B cell (primary cell): ENCODE measurements around the gene GALNT7. TPM values are rescaled to one million over a fixed set of nuclear protein-coding genes. Genes with fewer than 3 reads are reported as not detected.

Source experiments
- ATAC-seq: fragments of 200-7000 bp; cut with Tn5 transposase; one replicate; pipeline ENCODE4 v1.10.0; 2021; ENCODE audit warnings: low read depth, mild to moderate bottlenecking, moderate number of reproducible peaks, moderate library complexity
- CTCF ChIA-PET: fragments of 350-600 bp; sonication (Branson Sonifier 250); formaldehyde crosslinking; loops from one replicate; lab custom pipeline; 2021; ENCODE audit warnings: antibody characterized with exemption, inconsistent platforms; lab: Charles Lee
- POLR2A ChIA-PET: fragments of 350-600 bp; sonication (Branson Sonifier 250); formaldehyde crosslinking; loops from one replicate; lab custom pipeline; 2021; ENCODE audit warnings: antibody characterized with exemption; lab: Charles Lee
- DNase-seq: peaks from one replicate; pipeline ENCODE4 v3.0.0; 2013
- H2AFZ ChIP-seq: 2 replicates; pipeline ENCODE4 v1.6.1; 2012; ENCODE audit warnings: mild to moderate bottlenecking, low read depth, low read length; ENCODE audit not compliant: insufficient read depth, poor library complexity, severe bottlenecking
- H3K27ac ChIP-seq, 2 donors: 1 replicate in 1 of 2; 2 replicates in 1 of 2; pipeline ENCODE4 v1.5.1; 2012 to 2013; ENCODE audit warnings: low read length in 2 of 2, mild to moderate bottlenecking in 2 of 2, moderate library complexity in 1 of 2
- H3K27me3 ChIP-seq, 4 experiments: fragments of 200-600 bp in 1 of 4; sonication (generic) in 1 of 4; replicated peaks in 1 of 4; 1 replicate in 2 of 4; 2 replicates in 2 of 4; pipeline versions ENCODE4 v1.6.1 to v1.7.0; 2013 to 2016; ENCODE audit warnings: low read length in 3 of 4, mild to moderate bottlenecking in 2 of 4, mixed read lengths in 1 of 4, moderate library complexity in 1 of 4; ENCODE audit not compliant: insufficient read depth in 4 of 4, control insufficient read depth in 3 of 4; ENCODE audit errors: control extremely low read depth in 1 of 4
- H3K36me3 ChIP-seq, 2 experiments: replicated peaks in 1 of 2; 1 replicate in 1 of 2; 2 replicates in 1 of 2; pipeline versions ENCODE4 v1.6.1 to v1.7.1; 2013; ENCODE audit warnings: low read length in 1 of 2; ENCODE audit not compliant: insufficient read depth in 2 of 2, control insufficient read depth in 1 of 2; ENCODE audit errors: control extremely low read depth in 1 of 2, extremely low read depth in 1 of 2
- H3K4me1 ChIP-seq, 2 donors: fragments of 200-600 bp in 1 of 2; sonication (generic) in 1 of 2; 1 replicate in 1 of 2; 2 replicates in 1 of 2; pipeline versions ENCODE4 v1.5.1 to v1.6.1; 2013 to 2017; ENCODE audit warnings: low read length in 2 of 2; ENCODE audit not compliant: control insufficient read depth in 2 of 2, insufficient read depth in 2 of 2
- H3K4me2 ChIP-seq: replicated peaks from 2 replicates; pipeline ENCODE3; 2012; ENCODE audit warnings: mild to moderate bottlenecking, low read depth, low read length; ENCODE audit not compliant: poor library complexity, severe bottlenecking
- H3K4me3 ChIP-seq, 5 experiments: fragments of 200-600 bp in 1 of 5; sonication (generic) in 1 of 5; 1 replicate in 3 of 5; 2 replicates in 2 of 5; pipeline versions ENCODE4 v1.5.1 to v1.7.0; 2011 to 2016; ENCODE audit warnings: low read length in 4 of 5, mild to moderate bottlenecking in 4 of 5, low read depth in 2 of 5, control low read depth in 1 of 5, moderate library complexity in 1 of 5; ENCODE audit not compliant: insufficient read depth in 1 of 5; ENCODE audit errors: control extremely low read depth in 1 of 5, extremely low read depth in 1 of 5
- H3K79me2 ChIP-seq: fragments of 200-600 bp; sonication (generic); one replicate; pipeline ENCODE4 v1.6.0; 2016; ENCODE audit warnings: low read length; ENCODE audit not compliant: control insufficient read depth, insufficient read depth
- H3K9ac ChIP-seq: fragments of 200-600 bp; sonication (generic); 2 replicates; pipeline ENCODE4 v1.6.1; 2017; ENCODE audit warnings: mild to moderate bottlenecking, low read length, moderate library complexity
- H3K9me3 ChIP-seq, 3 donors: one replicate each; pipeline versions ENCODE4 v1.6.1 to v1.7.1; 2013; ENCODE audit warnings: low read length in 2 of 3; ENCODE audit not compliant: control insufficient read depth in 2 of 3, insufficient read depth in 1 of 3; ENCODE audit errors: control extremely low read depth in 1 of 3
- H4K20me1 ChIP-seq: 2 replicates; pipeline ENCODE4 v1.6.0; 2012; ENCODE audit warnings: mild to moderate bottlenecking, low read length; ENCODE audit not compliant: insufficient read depth, control insufficient read depth, poor library complexity, severe bottlenecking
- H3K27ac Mint-ChIP-seq: one replicate; pipeline ENCODE4 v1.8.0; 2021; ENCODE audit warnings: mixed read lengths
- H3K27me3 Mint-ChIP-seq: one replicate; pipeline ENCODE4 v1.8.0; 2021; ENCODE audit warnings: mixed read lengths
- H3K4me1 Mint-ChIP-seq: one replicate; pipeline ENCODE4 v1.8.0; 2021; ENCODE audit warnings: mixed read lengths
- H3K4me3 Mint-ChIP-seq: one replicate; pipeline ENCODE4 v1.8.0; 2021; ENCODE audit warnings: mixed read lengths
- H3K9me3 Mint-ChIP-seq: one replicate; pipeline ENCODE4 v1.8.0; 2022; ENCODE audit warnings: mixed read lengths; ENCODE audit not compliant: insufficient read depth
- CTCF ChIP-seq: fragments of 200-600 bp; IDR thresholded peaks from one replicate; pipeline ENCODE4 v1.8.0; 2022; ENCODE audit warnings: antibody characterized with exemption, mild to moderate bottlenecking
- EZH2 ChIP-seq: IDR thresholded peaks from 2 replicates; pipeline ENCODE4 v1.6.1; 2012; ENCODE audit warnings: borderline replicate concordance, low read depth, mild to moderate bottlenecking, moderate library complexity, low read length; ENCODE audit not compliant: insufficient read depth, poor library complexity, severe bottlenecking
- WGBS: methylation state at CpG from one replicate; pipeline ENCODE4 v1.1.5; 2013; ENCODE audit warnings: missing lambda C conversion rate; ENCODE audit not compliant: insufficient coverage; 5-methylcytosine and 5-hydroxymethylcytosine counted together
- intact Hi-C: fragments of 100-400 bp; cut with micrococcal nuclease; formaldehyde crosslinking; loops from one replicate; pipeline ENCODE4 v1.10.0; 2022
- polyA plus RNA-seq: library from polyadenylated mRNA; depleted of rRNA; stranded (reverse); fragments of >200 nt; gene quantifications from 2 replicates; pipeline ENCODE4 v1.2.3, GENCODE V29; 2012
- total RNA-seq, 2 donors: library from RNA; stranded (reverse); fragments of 120-200 nt in 1 of 2; gene quantifications; 1 replicate in 1 of 2; 2 replicates in 1 of 2; pipeline versions ENCODE4 v1.2.3 to v1.2.4, GENCODE V29; 2013 to 2022

The GALNT7 gene
- total and polyA plus RNA-seq, 2 donors (not counting 1 experiment from before 2014, with no cell fraction given): 5.8 to 23.7 TPM

GRCh38 chr4:173160871-173161270 is 7.7 kb upstream of the GALNT7 start:
- Histone ChIP-seq H3K9me3 (no peaks in the 10 kb centered on the region), H4K20me1 (no peaks in the 10 kb centered on the region), H3K4me2 (no peak overlapping the region), H3K27ac (no peak overlapping the region), H3K79me2 (no peaks in the 10 kb centered on the region), H3K27me3 (no peaks in the 10 kb centered on the region), H3K36me3 (peaks cover 0 to 2% of the 10 kb centered on the region in 2 experiments), H3K9ac (no peak overlapping the region), H3K4me1 (no peaks in the 10 kb centered on the region), H3K4me3 (no peak overlapping the region), H2AFZ (no peak overlapping the region)
- TF ChIP-seq EZH2 (no peak), CTCF (no peak)
- H3K9me3 Mint-ChIP-seq: no peaks in the 10 kb centered on the region
- POLR2A ChIA-PET: no interaction called here
- H3K27ac Mint-ChIP-seq: no peak overlapping the region
- intact Hi-C loops: no loop called here
- H3K4me3 Mint-ChIP-seq: no peak overlapping the region
- CTCF ChIA-PET: no interaction called here
- WGBS: 100% methylated on average over 1 of the region's 2 CpGs
- H3K27me3 Mint-ChIP-seq: no peaks in the 10 kb centered on the region
- ATAC-seq (no peak), DNase-seq (no peak)
- H3K4me1 Mint-ChIP-seq: no peaks in the 10 kb centered on the region

DNA sequence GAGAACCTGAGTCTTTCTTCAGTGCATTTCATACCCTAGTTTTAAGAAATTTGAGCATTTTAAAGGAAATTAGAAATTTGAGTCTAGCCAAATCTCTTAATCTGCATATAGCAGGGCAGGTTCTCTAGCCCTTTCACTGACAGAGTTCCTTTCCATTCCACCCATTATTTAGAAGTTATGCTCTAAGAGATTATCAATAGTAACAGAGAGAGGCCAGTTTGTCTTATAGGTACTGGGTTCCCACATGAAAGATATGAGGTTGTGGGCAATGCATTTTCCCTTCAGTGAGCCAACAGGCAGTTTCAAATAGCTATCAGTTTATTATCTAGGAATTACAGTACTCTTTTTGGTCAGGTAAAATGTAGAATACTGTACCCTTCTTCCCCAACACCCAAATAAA is 7.3 kb upstream of the GALNT7 start:
- Histone ChIP-seq H4K20me1 (no peaks in the 10 kb centered on the region), H2AFZ (no peak overlapping the region), H3K36me3 (peaks cover 0 to 2% of the 10 kb centered on the region in 2 experiments), H3K4me2 (no peak overlapping the region), H3K9me3 (no peaks in the 10 kb centered on the region), H3K79me2 (no peaks in the 10 kb centered on the region), H3K27me3 (no peaks in the 10 kb centered on the region), H3K9ac (no peak overlapping the region), H3K27ac (no peak overlapping the region), H3K4me3 (no peak overlapping the region), H3K4me1 (no peaks in the 10 kb centered on the region)
- Mint-ChIP-seq H3K4me3 (no peak overlapping the region), H3K4me1 (no peaks in the 10 kb centered on the region), H3K27ac (no peak overlapping the region), H3K27me3 (no peaks in the 10 kb centered on the region), H3K9me3 (no peaks in the 10 kb centered on the region)
- TF ChIP-seq CTCF: no peak
- no peak for TF ChIP-seq EZH2
- no peak for DNase-seq
- intact Hi-C loops: no loop called here
- POLR2A ChIA-PET: no interaction called here
- CTCF ChIA-PET: no interaction called here
- ATAC-seq: no peak
